Sigmoid colon (tissue), 7 donors: ENCODE data around the gene CCDC93. TPM values are rescaled to one million over a fixed set of nuclear protein-coding genes. Genes with fewer than 3 reads are reported as not detected.

Experiments used
- DNase-seq: peaks from one replicate; pipeline ENCODE4 v3.0.0-alpha.2; 2019
- H3K27ac ChIP-seq, 4 donors: fragments of 200-600 bp; sonication (generic); one replicate each; pipeline ENCODE4 v1.5.1; 2016 to 2019; ENCODE audit warnings: mild to moderate bottlenecking in 1 of 4
- H3K27me3 ChIP-seq, 3 donors: fragments of 200-600 bp; sonication (generic); one replicate each; pipeline ENCODE4 v1.5.1; 2019; ENCODE audit warnings: mild to moderate bottlenecking in 1 of 3
- H3K36me3 ChIP-seq, 4 donors: fragments of 200-600 bp; sonication (generic); one replicate each; pipeline ENCODE4 v1.5.1; 2016 to 2019
- H3K4me1 ChIP-seq, 4 donors: fragments of 200-600 bp; sonication (generic); one replicate each; pipeline ENCODE4 v1.5.1; 2017 to 2019
- H3K4me3 ChIP-seq, 4 donors: fragments of 200-600 bp; sonication (generic); one replicate each; pipeline ENCODE4 v1.5.1; 2017 to 2019; ENCODE audit warnings: mild to moderate bottlenecking in 2 of 4, moderate library complexity in 1 of 4
- H3K9me3 ChIP-seq, 4 donors: fragments of 200-600 bp in 3 of 4; sonication (generic) in 3 of 4; one replicate each; pipeline versions ENCODE4 v1.5.1 to v1.6.1; 2013 to 2019
- EP300 ChIP-seq, 4 donors: sonication (generic); formaldehyde crosslinking; IDR thresholded peaks; one replicate each; pipeline ENCODE4 v1.6.1; 2017; ENCODE audit warnings: antibody characterized with exemption in 4 of 4
- POLR2A ChIP-seq, 2 donors: fragments of 450-650 bp; IDR thresholded peaks; one replicate each; pipeline ENCODE4 v1.6.1; 2016; ENCODE audit warnings: antibody characterized with exemption in 2 of 2, mild to moderate bottlenecking in 2 of 2, moderate library complexity in 2 of 2
- POLR2AphosphoS5 ChIP-seq, 4 donors: sonication (generic); formaldehyde crosslinking; IDR thresholded peaks; one replicate each; pipeline ENCODE4 v1.6.1; 2017; ENCODE audit warnings: antibody characterized with exemption in 4 of 4
- WGBS, 2 donors: extraction: QIAGEN DNeasy Blood & Tissue Kit; methylation state at CpG; one replicate each; pipeline ENCODE4 v1.1.7; 2013; 5-methylcytosine and 5-hydroxymethylcytosine counted together
- intact Hi-C: fragments of 100-400 bp; cut with DNase I; formaldehyde crosslinking; loops from one replicate; pipeline ENCODE4 v1.15.1; 2023
- polyA plus RNA-seq, 3 donors: library from polyadenylated mRNA; stranded (reverse); fragments of 200-250 nt; gene quantifications; one replicate each; pipeline ENCODE4 v1.2.3, GENCODE V29; 2013
- total RNA-seq, 4 donors: library from RNA; depleted of rRNA; stranded (reverse); fragments of >200 nt; gene quantifications; one replicate each; pipeline ENCODE4 v1.1.0, GENCODE V29; 2016
- TF ChIP-seq, protein P1 (sequence below), 4 experiments: fragments of 450-650 bp in 3 of 4; fragments of 200-600 bp in 1 of 4; IDR thresholded peaks; one replicate each; pipeline ENCODE4 v1.5.1; 2016 to 2019; ENCODE audit warnings: antibody characterized with exemption in 4 of 4, mild to moderate bottlenecking in 3 of 4, moderate library complexity in 2 of 4
- donor health status: healthy with polysubstance abuse.
- donor health status: Bipolar disorder and iron deficiency.
- donor health status: healthy.

The CCDC93 gene
- total and polyA plus RNA-seq, 7 donors, result 4.2 to 25.5 (median 12.5) TPM

DNA sequence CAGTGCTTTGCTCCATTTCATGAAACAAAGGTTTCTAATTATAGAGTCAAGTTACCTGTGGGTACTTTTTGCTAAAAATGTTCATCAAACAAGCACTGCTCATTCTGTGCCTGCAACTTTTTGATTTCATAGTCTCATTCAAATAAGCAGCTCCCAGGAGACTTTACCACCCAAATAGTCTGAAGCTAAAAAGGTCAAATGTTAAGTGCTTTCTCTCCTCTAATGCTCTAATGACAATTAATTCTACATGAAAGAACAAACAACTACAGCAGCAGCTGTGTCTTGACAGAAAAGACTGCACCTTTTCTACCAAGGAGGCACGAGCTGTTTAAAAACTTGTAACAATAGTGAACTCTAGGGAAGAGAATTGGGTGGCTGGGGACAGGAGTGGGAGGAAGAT is 65.3 kb downstream of the CCDC93 start:
- TF ChIP-seq EP300 (IDR thresholded peaks at IDR 0.05) (no peak), POLR2AphosphoS5 (IDR thresholded peaks at IDR 0.05) (no peak)
- TF ChIP-seq, protein P1, sequence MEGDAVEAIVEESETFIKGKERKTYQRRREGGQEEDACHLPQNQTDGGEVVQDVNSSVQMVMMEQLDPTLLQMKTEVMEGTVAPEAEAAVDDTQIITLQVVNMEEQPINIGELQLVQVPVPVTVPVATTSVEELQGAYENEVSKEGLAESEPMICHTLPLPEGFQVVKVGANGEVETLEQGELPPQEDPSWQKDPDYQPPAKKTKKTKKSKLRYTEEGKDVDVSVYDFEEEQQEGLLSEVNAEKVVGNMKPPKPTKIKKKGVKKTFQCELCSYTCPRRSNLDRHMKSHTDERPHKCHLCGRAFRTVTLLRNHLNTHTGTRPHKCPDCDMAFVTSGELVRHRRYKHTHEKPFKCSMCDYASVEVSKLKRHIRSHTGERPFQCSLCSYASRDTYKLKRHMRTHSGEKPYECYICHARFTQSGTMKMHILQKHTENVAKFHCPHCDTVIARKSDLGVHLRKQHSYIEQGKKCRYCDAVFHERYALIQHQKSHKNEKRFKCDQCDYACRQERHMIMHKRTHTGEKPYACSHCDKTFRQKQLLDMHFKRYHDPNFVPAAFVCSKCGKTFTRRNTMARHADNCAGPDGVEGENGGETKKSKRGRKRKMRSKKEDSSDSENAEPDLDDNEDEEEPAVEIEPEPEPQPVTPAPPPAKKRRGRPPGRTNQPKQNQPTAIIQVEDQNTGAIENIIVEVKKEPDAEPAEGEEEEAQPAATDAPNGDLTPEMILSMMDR (IDR thresholded peaks at IDR 0.05), result no peak
- no peaks in the 10 kb centered on the region for H3K9me3 ChIP-seq
- H3K27ac ChIP-seq, result no peak overlapping the region
- intact Hi-C loops, result no loop called here
- 89 to 92% methylated on average over 1 of the region's 1 CpG for WGBS, 2 donors
- H3K4me1 ChIP-seq, result peaks cover 0 to 2% (median under 1%) of the 10 kb centered on the region in 4 donors
- H3K36me3 ChIP-seq, result peaks cover 38 to 97% (median 56%) of the 10 kb centered on the region in 4 donors
- no peaks in the 10 kb centered on the region for H3K27me3 ChIP-seq
- DNase-seq, result no peak
- H3K4me3 ChIP-seq, result no peak overlapping the region

DNA sequence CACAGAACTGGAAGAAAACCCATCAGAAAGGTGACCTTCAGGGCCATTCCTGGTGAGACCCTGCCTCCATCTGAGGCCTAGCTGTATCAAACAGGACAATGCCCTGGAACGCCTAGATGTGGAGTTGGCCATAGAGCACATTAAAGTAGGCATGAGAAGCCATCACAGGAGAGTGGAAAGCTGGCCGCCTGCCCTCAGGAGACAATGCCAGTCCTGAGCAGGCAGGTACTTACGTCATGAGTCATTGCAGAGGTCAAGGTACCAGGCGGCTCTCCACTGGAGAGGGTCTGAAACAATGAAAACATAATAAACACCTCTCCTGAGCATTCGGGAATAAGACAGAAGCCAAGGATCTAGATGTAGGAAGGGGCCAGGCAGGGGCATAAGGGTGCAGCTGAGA is 68.6 kb downstream of the CCDC93 start:
- 93 to 96% methylated on average over 5 of the region's 5 CpGs for WGBS, 2 donors
- intact Hi-C loops, result no loop called here

DNA sequence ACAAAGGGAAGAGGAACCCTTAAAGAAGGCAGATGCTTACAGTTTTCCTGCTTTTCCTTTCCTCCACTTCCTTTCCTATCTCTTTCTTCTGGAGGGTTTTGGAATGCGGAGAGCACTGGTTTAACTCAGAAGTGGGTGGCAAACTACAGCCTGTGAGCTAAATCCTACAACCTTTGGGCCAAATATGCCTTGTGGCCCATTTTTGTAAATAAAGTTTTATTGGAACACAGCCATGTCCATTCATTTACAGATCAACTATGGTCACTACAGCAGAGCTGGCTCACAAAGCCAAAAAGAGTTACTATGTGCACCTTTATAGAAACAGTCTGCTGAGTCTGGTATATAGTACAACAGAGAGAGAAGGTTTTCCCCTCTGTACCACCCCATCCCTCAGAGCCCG is 69.1 kb downstream of the CCDC93 start:
- H3K9me3 ChIP-seq, result no peaks in the 10 kb centered on the region
- H3K27ac ChIP-seq, result no peak overlapping the region
- 97 to 99% methylated on average over 2 of the region's 2 CpGs for WGBS, 2 donors
- intact Hi-C loops, result no loop called here
- peaks cover 0 to 18% (median 15%) of the 10 kb centered on the region in 4 donors for H3K4me1 ChIP-seq
- no peak for DNase-seq
- no peak for TF ChIP-seq EP300 (IDR thresholded peaks at IDR 0.05)
- TF ChIP-seq, protein P1 (IDR thresholded peaks at IDR 0.05), result no peak
- TF ChIP-seq POLR2AphosphoS5 (IDR thresholded peaks at IDR 0.05), result no peak
- no peak for TF ChIP-seq POLR2A (IDR thresholded peaks at IDR 0.05)
- no peaks in the 10 kb centered on the region for H3K27me3 ChIP-seq
- no peak overlapping the region for H3K4me3 ChIP-seq
- H3K36me3 ChIP-seq, result peaks cover 24 to 94% (median 53%) of the 10 kb centered on the region in 4 donors

More for the DNA sequence above, 68.6 kb downstream of the CCDC93 start:
- peaks cover 24 to 94% (median 49%) of the 10 kb centered on the region in 4 donors for H3K36me3 ChIP-seq
- no peaks in the 10 kb centered on the region for H3K27me3 ChIP-seq
- no peak for DNase-seq
- H3K4me1 ChIP-seq, result peaks cover 0 to 18% (median 15%) of the 10 kb centered on the region in 4 donors
- H3K27ac ChIP-seq, result no peak overlapping the region
- TF ChIP-seq, protein P1 (IDR thresholded peaks at IDR 0.05), result no peak
- TF ChIP-seq POLR2AphosphoS5 (IDR thresholded peaks at IDR 0.05) (no peak), EP300 (IDR thresholded peaks at IDR 0.05) (no peak), POLR2A (IDR thresholded peaks at IDR 0.05) (no peak)
- H3K4me3 ChIP-seq, result no peak overlapping the region
- H3K9me3 ChIP-seq, result no peaks in the 10 kb centered on the region

DNA sequence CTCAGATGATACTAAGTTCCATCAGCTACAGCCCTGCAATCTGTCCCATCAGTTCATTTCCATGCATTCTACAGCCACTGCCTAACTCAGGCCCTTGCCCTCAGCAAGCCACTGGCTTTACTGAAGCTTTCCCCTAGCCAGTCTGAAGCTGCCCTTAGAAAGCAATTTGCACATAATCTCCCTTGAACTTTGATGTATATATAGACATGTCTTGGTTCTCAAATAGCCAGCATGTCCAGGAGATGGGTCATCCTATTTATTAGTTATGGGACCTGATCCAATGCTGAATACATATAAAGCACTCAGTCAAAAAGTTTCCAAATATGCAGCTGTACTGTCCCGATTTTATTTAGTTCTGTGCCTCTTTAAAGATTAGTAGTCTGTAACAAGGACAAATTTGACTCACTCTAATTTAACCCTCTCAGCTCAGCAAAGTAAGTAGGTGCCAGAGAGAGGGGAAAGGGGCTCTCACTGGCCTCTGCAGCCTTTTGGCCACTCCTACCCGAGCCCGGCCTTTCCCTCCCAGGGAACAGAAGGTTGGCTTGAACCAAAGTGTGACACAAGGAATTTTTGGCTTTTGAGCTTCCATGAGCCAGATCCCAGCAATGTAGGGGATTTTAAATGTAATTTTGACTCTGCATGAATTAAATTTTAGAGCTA is 70.7 kb downstream of the CCDC93 start:
- Histone ChIP-seq H3K27me3 (no peaks in the 10 kb centered on the region), H3K36me3 (peaks cover 24 to 95% (median 59%) of the 10 kb centered on the region in 4 donors), H3K9me3 (no peaks in the 10 kb centered on the region), H3K4me1 (peaks cover 0 to 18% (median 15%) of the 10 kb centered on the region in 4 donors), H3K27ac (peak overlapping the region in 2 of 4 donors; percentile 29 to 57), H3K4me3 (no peak overlapping the region)
- TF ChIP-seq POLR2A (IDR thresholded peaks at IDR 0.05) (no peak), EP300 (IDR thresholded peaks at IDR 0.05) (no peak), POLR2AphosphoS5 (IDR thresholded peaks at IDR 0.05) (no peak)
- TF ChIP-seq, protein P1 (IDR thresholded peaks at IDR 0.05), result no peak
- no peak for DNase-seq
- 78 to 84% methylated on average over 3 of the region's 3 CpGs for WGBS, 2 donors
- intact Hi-C loops, result no loop called here
